Retinal pigment epithelial cell (primary cell): Measurements from ENCODE around the gene NID1.

Experiments used
- DNase-seq: peaks from one replicate; pipeline ENCODE4 v3.0.0-alpha.2; 2010; ENCODE audit warnings: low read depth
- H3K4me3 ChIP-seq: 2 replicates; pipeline ENCODE4 v1.5.1; 2011; ENCODE audit warnings: mild to moderate bottlenecking, low read length, control low read depth, moderate library complexity
- CTCF ChIP-seq: conservative IDR thresholded peaks from 2 replicates; pipeline ENCODE4 v1.5.1; 2011; ENCODE audit warnings: low read depth, low read length, control low read depth, inconsistent platforms

Gene NID1

GRCh38 chr1:236073307-236073897 lies 8.5 kb upstream of the NID1 start:
- TF ChIP-seq CTCF = no peak
- no peak for DNase-seq
- H3K4me3 ChIP-seq = no peak overlapping the region

- H3K4me3 ChIP-seq = no peak overlapping the region
- no peak for TF ChIP-seq CTCF
- no peak for DNase-seq
These were observed 7.1 kb upstream of the NID1 start for GRCh38 chr1:236072001-236072400.

- no peak for TF ChIP-seq CTCF
- DNase-seq = no peak
- no peak overlapping the region for H3K4me3 ChIP-seq
These were observed 5.9 kb upstream of the NID1 start for GRCh38 chr1:236070753-236071152.

- TF ChIP-seq CTCF = no peak
- no peak overlapping the region for H3K4me3 ChIP-seq
- no peak for DNase-seq
These were observed 4.9 kb upstream of the NID1 start for GRCh38 chr1:236069796-236070195.

GRCh38 chr1:236067854-236068454 lies 3.1 kb upstream of the NID1 start:
- DNase-seq = no peak
- no peak for TF ChIP-seq CTCF
- no peak overlapping the region for H3K4me3 ChIP-seq

GRCh38 chr1:236066828-236067386 lies 2.0 kb upstream of the NID1 start:
- no peak for TF ChIP-seq CTCF
- H3K4me3 ChIP-seq = no peak overlapping the region
- DNase-seq = no peak

- TF ChIP-seq CTCF = no peak
- no peak for DNase-seq
- H3K4me3 ChIP-seq = no peak overlapping the region
These were observed 1.2 kb upstream of the NID1 start for GRCh38 chr1:236066054-236066453.
